Fibroblast of skin of back (primary cell): ENCODE measurements around the gene CLEC20A.
A peak's percentile ranks its signal among the peaks of the same experiment; 100 is the strongest.
"Not testable (repeated sequence)": the region's sequence is repeated elsewhere in the genome, so short reads cannot be mapped to it uniquely, and the experiment has no call there.

ENCODE experiments used
- DNase-seq: peaks from one replicate; pipeline ENCODE4 v3.0.0-alpha.2; 2013

Gene CLEC20A

DNA sequence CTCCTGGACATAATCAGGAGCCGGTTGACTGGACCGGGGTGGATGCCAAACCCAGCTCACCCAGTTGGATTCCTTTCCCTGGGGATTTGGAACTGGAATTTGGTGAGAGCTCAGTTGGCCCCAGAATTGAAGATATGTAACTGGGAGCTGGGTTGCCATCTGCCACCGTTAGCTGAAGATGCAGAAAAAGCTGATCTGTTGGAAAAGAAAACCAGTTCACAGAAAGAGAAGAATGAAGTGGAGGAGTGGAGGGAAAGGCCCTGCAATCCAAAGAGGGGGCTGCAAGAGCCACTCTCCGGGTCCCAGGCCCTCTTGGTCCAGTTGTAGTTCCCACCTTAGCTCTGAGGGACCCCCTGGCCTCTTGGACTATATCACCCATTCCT, 32.2 kb upstream of the CLEC20A start:
- DNase-seq = no peak

GRCh38 chr1:178528228-178528952, 31.6 kb upstream of the CLEC20A start:
- no peak for DNase-seq

GRCh38 chr1:178527117-178527516, 30.4 kb upstream of the CLEC20A start:
- DNase-seq = no peak

DNA sequence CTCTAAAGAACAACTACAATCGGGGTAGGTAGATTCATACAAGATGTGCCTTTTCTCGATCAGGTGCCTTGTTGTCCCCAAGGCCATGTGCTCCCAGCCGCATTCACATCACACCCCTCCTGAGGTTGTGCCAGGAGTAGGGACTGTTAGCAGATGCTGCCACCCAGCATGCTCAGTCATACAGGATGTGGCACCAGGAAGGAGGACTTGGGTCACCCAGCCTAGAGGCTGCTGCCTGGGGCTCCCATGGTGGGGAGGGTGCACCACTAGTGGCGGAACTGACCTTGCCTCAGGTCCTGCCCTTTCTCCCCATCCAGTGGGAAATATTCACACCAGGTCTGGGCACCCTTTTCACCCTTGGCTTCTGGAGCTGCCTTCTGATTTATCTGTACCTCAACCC, 24.5 kb upstream of the CLEC20A start:
- no peak for DNase-seq

DNA sequence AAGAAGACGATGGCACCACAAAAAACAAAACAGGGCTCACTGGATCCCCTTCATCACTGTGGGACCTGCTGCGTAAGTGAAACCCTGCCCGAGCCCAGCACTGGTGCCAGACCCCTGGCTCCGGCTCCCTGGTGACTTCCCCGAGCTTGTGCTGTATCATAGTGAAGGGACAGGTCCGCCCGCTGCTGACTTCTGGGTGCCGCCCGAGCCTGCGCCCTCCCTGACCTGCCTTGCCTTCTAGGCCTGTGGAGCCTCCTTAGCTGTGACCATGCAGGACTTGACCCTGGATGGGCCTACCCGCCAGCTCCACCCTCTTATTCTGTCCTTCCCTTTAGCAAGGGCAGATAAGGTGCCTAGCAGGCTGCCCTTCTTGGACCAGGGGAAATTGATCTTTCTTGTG, 24.0 kb upstream of the CLEC20A start:
- no peak for DNase-seq

GRCh38 chr1:178518894-178519293, 22.1 kb upstream of the CLEC20A start:
- no peak for DNase-seq

- DNase-seq = no peak
Observed at GRCh38 chr1:178516110-178516509, 19.3 kb upstream of the CLEC20A start.

DNA sequence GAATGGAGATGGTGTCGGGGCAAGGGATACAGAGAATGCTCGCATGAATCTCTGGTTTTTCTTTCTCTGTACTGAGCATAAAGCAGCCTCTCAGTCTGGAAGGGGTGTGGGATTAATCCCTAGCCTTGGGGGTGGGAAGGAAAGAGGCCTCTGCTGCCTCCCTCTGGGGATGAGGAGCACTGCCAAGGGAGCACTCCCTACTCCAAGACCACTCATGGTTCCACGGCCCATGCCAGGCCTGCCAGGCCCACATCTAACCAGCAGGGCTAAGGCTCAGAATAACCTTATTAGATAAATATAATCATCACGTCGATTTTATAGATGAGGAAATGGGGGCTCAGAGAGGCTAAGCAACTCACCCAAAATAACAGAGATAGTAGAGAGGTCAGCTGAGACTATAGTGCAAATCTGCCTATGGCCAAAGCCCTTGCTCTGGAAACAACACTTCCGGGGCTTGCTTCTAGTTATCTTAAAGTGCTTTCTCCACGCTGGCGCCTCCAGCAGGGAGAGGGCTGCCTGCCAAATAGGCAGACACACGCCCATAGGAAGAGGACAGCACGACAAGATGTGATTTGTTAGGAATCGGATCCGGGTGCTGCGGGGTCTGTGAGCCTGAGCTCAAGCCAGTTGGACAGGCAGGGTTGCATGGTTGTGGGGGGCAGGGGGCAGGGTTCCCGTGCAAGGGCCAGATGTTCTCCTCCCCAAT, 16.7 kb upstream of the CLEC20A start:
- peak; percentile 60 for DNase-seq

DNA sequence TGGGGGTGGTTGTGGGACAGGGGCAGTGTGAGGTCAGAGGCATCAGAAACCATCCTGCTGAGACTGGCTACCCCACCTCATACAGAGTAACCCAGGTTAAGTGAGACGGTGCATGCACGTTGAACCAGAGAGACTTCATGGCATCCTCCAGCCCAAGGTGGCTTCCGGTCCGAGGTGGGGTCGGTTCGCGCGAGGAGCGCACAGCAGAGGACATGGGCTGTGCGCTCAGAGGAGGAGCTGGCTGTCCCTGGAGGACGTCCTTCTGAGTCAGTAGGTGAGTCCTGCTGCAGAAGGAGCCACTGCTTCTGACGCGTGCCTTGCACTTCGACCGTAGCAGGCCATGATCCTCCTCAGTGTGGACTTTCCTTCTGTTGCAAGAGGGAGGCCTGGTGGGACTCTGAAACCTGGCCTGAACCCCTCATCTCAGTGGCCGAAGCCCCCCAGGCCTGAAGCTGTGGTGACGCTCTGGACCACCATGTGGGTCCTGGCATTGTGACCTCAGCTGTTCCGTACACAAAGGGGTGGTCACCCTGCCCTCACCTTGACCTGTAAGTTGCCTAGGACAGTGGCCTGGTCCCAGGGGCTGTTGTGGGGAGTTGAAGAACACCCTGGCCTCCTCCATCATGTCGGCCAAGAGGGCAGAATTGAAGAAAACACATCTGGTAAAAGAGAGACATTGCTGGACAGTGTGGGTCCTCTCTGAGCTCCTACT, 16.0 kb upstream of the CLEC20A start, which contains the start of gene TEX35:
Gene TEX35, plus strand, starts transcription at position 544 of the 712 bp plus-strand sequence. Its CDS starts 80 bp downstream, at position 624.
- no peak for DNase-seq

DNA sequence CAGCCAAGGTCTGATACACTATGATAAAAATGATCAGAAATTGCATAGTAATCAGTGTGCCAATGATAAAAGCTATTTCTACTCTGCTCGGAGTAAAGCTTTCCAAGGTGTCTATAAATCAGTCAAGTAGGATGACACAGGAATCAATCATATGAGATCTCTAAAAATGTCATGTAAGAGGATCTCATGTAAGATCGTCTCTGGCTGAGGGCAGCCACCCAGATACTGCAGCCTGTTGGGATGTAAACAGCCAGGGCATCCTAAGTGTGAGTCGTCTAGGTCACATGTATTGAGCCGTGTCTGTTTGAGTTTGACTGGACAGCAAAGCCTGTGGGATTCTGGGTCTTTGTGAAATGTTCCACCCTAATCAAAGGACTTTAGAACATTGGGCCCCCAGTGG, 13.4 kb upstream of the CLEC20A start:
- DNase-seq = no peak

- no peak for DNase-seq
Observed at GRCh38 chr1:178509414-178510007, 12.7 kb upstream of the CLEC20A start.

GRCh38 chr1:178506669-178507068, 9.9 kb upstream of the CLEC20A start:
- DNase-seq = no peak

DNA sequence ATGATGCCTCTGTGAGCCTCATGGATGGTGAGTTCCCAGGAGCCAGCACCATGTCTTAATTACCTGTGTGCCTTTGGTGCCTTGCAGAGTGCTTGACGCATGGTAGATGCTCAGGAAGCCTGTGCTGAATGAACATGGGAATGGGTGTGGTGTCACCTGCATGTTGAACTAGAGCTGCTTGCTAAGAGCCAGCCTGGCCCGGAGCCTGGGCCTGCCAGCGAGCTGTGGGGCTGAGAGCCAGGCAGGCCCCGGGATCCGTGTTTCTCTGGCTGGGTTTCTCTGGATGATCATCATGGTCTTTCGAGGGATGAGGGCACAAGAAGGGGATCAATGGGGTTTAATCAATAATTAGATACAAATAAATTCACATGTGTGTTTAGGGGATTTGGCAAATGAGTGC, 9.4 kb upstream of the CLEC20A start:
- DNase-seq = no peak

GRCh38 chr1:178504286-178504685, 7.5 kb upstream of the CLEC20A start:
- DNase-seq = no peak

- no peak for DNase-seq
Observed at GRCh38 chr1:178503849-178504248, 7.1 kb upstream of the CLEC20A start.

DNA sequence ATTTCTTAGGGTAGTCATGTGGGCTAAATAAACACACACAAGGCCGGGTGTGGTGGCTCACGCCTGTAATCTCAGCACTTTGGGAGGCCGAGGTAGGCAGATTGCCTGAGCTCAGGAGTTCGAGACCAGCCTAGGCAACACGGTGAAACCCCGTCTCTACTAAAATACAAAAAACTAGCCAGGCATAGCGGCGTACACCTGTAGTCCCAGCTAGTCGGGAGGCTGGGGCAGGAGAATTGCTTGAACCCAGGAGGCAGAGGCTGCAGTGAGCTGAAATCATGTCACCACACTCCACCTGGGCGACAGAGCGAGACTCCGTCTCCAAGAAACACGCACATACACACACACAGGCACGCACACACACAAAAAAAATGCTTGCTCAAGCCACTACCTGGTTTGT, 6.6 kb upstream of the CLEC20A start:
- DNase-seq = not testable (repeated sequence)

DNA sequence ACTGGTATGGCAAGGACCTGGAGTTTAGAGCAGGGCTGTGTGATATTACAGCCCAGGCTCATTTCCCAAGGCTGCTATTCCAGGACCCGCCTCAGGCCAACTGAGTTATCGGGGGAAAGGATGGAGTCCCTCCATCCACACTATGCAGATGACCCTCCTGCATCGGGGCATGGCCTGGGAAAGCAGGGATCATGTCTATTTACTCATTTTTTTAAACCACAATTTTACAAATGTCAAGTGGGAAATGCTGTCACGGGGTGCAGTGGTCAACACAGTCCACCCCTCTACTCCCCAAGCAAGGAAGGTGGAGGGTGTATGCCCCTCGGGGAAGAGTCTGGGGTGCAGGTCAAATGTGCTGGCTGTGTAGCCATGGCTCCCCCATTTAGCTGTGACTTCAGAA, 6.1 kb upstream of the CLEC20A start:
- no peak for DNase-seq

DNA sequence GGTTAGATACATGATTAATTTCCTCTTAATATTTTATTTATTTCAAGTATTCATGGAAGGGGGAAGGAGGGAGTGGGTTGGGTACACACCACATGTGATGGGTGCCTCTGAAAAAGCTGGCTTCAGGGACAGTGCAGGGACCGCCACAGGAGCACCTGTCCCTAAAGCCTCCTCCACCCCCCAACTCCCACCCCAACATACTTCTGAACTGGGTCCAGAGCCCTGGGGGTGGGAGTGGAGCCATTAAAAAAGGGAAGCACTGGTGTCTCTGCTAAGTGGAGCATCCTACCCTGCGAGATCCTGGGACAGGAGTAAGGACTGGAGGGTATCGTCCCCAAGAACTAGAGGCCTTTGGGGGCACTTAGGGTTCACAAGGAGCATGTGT, 5.6 kb upstream of the CLEC20A start:
- DNase-seq = no peak

DNA sequence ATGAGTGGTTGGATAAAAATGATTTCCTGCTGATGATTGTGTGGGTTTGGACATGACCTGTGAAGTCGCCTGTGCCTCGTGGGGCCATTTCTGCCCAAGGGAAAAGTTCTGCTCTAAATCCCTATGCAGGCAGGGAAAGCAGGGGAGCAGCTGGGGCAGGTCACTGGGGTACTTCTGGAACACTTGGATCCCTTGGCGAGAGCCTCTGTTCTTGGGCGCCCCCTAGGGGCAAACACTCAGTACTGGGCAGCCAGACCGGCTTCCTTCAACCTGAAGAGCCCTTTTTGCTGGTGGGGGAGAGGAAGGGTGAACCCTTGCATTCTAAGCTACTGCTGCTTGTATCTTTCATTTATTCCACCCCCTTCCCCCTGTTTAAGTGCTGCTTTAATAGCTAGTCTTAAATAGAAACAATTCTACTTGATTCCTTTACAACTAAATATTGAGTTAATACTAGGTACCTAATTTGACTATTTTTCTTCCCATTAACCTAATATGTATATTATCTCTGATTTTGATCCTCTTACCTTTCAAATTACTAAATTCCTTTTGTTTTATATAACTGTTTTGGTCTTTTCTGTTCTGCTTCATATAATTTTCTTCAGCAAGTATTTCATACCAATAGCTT, 5.1 kb upstream of the CLEC20A start:
- DNase-seq = peak; percentile 58

DNA sequence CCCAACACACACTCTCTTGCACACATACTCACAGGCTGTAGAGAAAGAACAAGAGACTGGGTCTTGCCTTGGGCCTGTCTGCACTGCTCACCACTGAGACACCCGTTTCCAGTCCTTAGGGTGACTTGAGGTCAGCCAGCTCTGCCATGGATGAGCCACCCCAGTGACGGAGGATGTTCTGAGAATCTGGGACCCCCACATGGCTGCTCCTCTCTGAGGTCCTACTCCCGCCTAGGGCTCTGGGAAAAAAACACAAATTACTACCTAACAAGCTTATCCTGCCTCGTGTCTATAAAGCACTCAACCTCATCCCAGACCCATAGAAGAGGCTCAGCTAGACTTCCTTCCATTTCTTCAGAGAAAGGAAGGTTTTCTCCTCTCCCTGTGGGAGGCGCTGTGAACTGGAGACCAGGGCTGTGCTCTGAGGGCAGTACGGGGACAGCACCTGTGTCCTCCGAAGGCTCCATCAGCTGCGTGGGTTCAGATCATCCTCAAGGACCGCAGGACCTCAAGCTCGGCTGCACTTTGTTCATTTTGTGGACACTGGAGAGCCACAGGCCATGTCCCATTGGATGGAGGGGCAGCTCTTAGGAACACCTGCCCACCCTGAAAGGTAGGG, 4.3 kb upstream of the CLEC20A start:
- no peak for DNase-seq

- DNase-seq = no peak
Observed at GRCh38 chr1:178500091-178500770, 3.5 kb upstream of the CLEC20A start.
